Measurements from ENCODE around the gene FMO4. TPM values are rescaled to one million over a fixed set of nuclear protein-coding genes. Genes with fewer than 3 reads are reported as not detected.
"Not testable (repeated sequence)": the region's sequence is repeated elsewhere in the genome, so short reads cannot be mapped to it uniquely, and the experiment has no call there.

FMO4 gene
- total RNA-seq, 2 experiments from 2014 or later = 1.9 to 2.7 TPM

GRCh38 chr1:171299342-171299741 lies 14.6 kb upstream of the FMO4 start:
- Mint-ChIP-seq H3K4me3 (no peak overlapping the region), H3K27me3 (peaks cover 14% of the 10 kb centered on the region), H3K4me1 (no peaks in the 10 kb centered on the region), H3K9me3 (peaks cover 22% of the 10 kb centered on the region), H3K27ac (no peak overlapping the region), H3K36me3 (peaks cover 3% of the 10 kb centered on the region)
- no peak for DNase-seq

- no peak overlapping the region for H3K27ac Mint-ChIP-seq
- no peak for DNase-seq
- H3K9me3 Mint-ChIP-seq = peaks cover 23% of the 10 kb centered on the region
- H3K4me1 Mint-ChIP-seq = no peaks in the 10 kb centered on the region
- peaks cover 5% of the 10 kb centered on the region for H3K27me3 Mint-ChIP-seq
- H3K36me3 Mint-ChIP-seq = peaks cover 3% of the 10 kb centered on the region
- H3K4me3 Mint-ChIP-seq = no peak overlapping the region
Observed at GRCh38 chr1:171300401-171300800, 13.6 kb upstream of the FMO4 start.

GRCh38 chr1:171310661-171311087 lies 3.3 kb upstream of the FMO4 start:
- H3K9me3 Mint-ChIP-seq = no peaks in the 10 kb centered on the region
- H3K4me3 Mint-ChIP-seq = no peak overlapping the region
- no peaks in the 10 kb centered on the region for H3K27me3 Mint-ChIP-seq
- no peak for DNase-seq
- H3K27ac Mint-ChIP-seq = no peak overlapping the region
- no peaks in the 10 kb centered on the region for H3K36me3 Mint-ChIP-seq
- peaks cover 13% of the 10 kb centered on the region for H3K4me1 Mint-ChIP-seq

GRCh38 chr1:171311771-171312558 lies 2.0 kb upstream of the FMO4 start:
- Mint-ChIP-seq H3K4me3 (no peak overlapping the region), H3K27me3 (no peaks in the 10 kb centered on the region), H3K9me3 (no peaks in the 10 kb centered on the region), H3K36me3 (no peaks in the 10 kb centered on the region), H3K4me1 (peaks cover 17% of the 10 kb centered on the region), H3K27ac (no peak overlapping the region)
- no peak for DNase-seq

GRCh38 chr1:171313319-171313834 lies 606 bp upstream of the FMO4 start:
- Mint-ChIP-seq H3K4me3 (peak overlapping the region; percentile 29), H3K27me3 (no peaks in the 10 kb centered on the region), H3K36me3 (no peaks in the 10 kb centered on the region), H3K9me3 (no peaks in the 10 kb centered on the region), H3K27ac (peak overlapping the region; percentile 48), H3K4me1 (peaks cover 17% of the 10 kb centered on the region)
- no peak for DNase-seq

GRCh38 chr1:171329251-171329650 lies 15.3 kb downstream of the FMO4 start:
- no peaks in the 10 kb centered on the region for H3K27me3 Mint-ChIP-seq
- peaks cover 14% of the 10 kb centered on the region for H3K36me3 Mint-ChIP-seq
- H3K4me1 Mint-ChIP-seq = peaks cover under 1% of the 10 kb centered on the region
- DNase-seq = no peak
- H3K4me3 Mint-ChIP-seq = no peak overlapping the region
- H3K27ac Mint-ChIP-seq = no peak overlapping the region
- H3K9me3 Mint-ChIP-seq = no peaks in the 10 kb centered on the region

GRCh38 chr1:171334024-171334640 lies 20.1 kb downstream of the FMO4 start:
- DNase-seq = no peak
- H3K4me3 Mint-ChIP-seq = no peak overlapping the region
- H3K9me3 Mint-ChIP-seq = no peaks in the 10 kb centered on the region
- H3K27me3 Mint-ChIP-seq = no peaks in the 10 kb centered on the region
- peaks cover 3% of the 10 kb centered on the region for H3K4me1 Mint-ChIP-seq
- H3K36me3 Mint-ChIP-seq = peaks cover 11% of the 10 kb centered on the region
- H3K27ac Mint-ChIP-seq = no peak overlapping the region

GRCh38 chr1:171335964-171336363 lies 22.0 kb downstream of the FMO4 start:
- Mint-ChIP-seq H3K4me3 (no peak overlapping the region), H3K36me3 (peaks cover 9% of the 10 kb centered on the region), H3K4me1 (peaks cover 3% of the 10 kb centered on the region), H3K27me3 (no peaks in the 10 kb centered on the region), H3K27ac (no peak overlapping the region), H3K9me3 (no peaks in the 10 kb centered on the region)
- DNase-seq = no peak

GRCh38 chr1:171339345-171339744 lies 25.4 kb downstream of the FMO4 start:
- not testable (repeated sequence) for H3K4me1 Mint-ChIP-seq, H3K9me3 Mint-ChIP-seq, DNase-seq, H3K27me3 Mint-ChIP-seq, H3K27ac Mint-ChIP-seq, H3K4me3 Mint-ChIP-seq
- peaks cover 12% of the 10 kb centered on the region for H3K36me3 Mint-ChIP-seq

GRCh38 chr1:171343727-171344472 lies 29.9 kb downstream of the FMO4 start:
- no peak for DNase-seq
- H3K27ac Mint-ChIP-seq = no peak overlapping the region
- peaks cover 14% of the 10 kb centered on the region for H3K36me3 Mint-ChIP-seq

GRCh38 chr1:171344473-171344820 lies 30.5 kb downstream of the FMO4 start:
- no peak for DNase-seq
- Mint-ChIP-seq H3K9me3 (peaks cover 19% of the 10 kb centered on the region), H3K27me3 (no peaks in the 10 kb centered on the region), H3K27ac (no peak overlapping the region), H3K4me1 (no peaks in the 10 kb centered on the region), H3K36me3 (peaks cover 10% of the 10 kb centered on the region), H3K4me3 (no peak overlapping the region)

More at GRCh38 chr1:171343727-171344472, 29.9 kb downstream of the FMO4 start:
- no peaks in the 10 kb centered on the region for H3K27me3 Mint-ChIP-seq
- H3K9me3 Mint-ChIP-seq = peaks cover 19% of the 10 kb centered on the region
- no peak overlapping the region for H3K4me3 Mint-ChIP-seq
- H3K4me1 Mint-ChIP-seq = no peaks in the 10 kb centered on the region

- Mint-ChIP-seq H3K4me1 (no peaks in the 10 kb centered on the region), H3K36me3 (peaks cover 8% of the 10 kb centered on the region), H3K27me3 (no peaks in the 10 kb centered on the region), H3K9me3 (peaks cover 21% of the 10 kb centered on the region), H3K27ac (no peak overlapping the region), H3K4me3 (no peak overlapping the region)
- no peak for DNase-seq
Observed at GRCh38 chr1:171345536-171345935, 31.6 kb downstream of the FMO4 start.

GRCh38 chr1:171346881-171347280 lies 32.9 kb downstream of the FMO4 start:
- no peaks in the 10 kb centered on the region for H3K4me1 Mint-ChIP-seq
- no peak overlapping the region for H3K27ac Mint-ChIP-seq
- no peak overlapping the region for H3K4me3 Mint-ChIP-seq
- peaks cover 24% of the 10 kb centered on the region for H3K9me3 Mint-ChIP-seq
- H3K36me3 Mint-ChIP-seq = peaks cover 5% of the 10 kb centered on the region
- no peaks in the 10 kb centered on the region for H3K27me3 Mint-ChIP-seq
- no peak for DNase-seq

- Mint-ChIP-seq H3K27me3 (peaks cover 3% of the 10 kb centered on the region), H3K36me3 (peaks cover 2% of the 10 kb centered on the region), H3K4me1 (no peaks in the 10 kb centered on the region), H3K27ac (no peak overlapping the region), H3K9me3 (peaks cover 23% of the 10 kb centered on the region), H3K4me3 (no peak overlapping the region)
- DNase-seq = no peak
Observed at GRCh38 chr1:171350594-171350993, 36.6 kb downstream of the FMO4 start.

GRCh38 chr1:171351961-171352360 lies 38.0 kb downstream of the FMO4 start:
- Mint-ChIP-seq H3K4me3 (no peak overlapping the region), H3K27ac (no peak overlapping the region), H3K9me3 (peaks cover 15% of the 10 kb centered on the region), H3K27me3 (peaks cover 3% of the 10 kb centered on the region), H3K4me1 (no peaks in the 10 kb centered on the region), H3K36me3 (no peaks in the 10 kb centered on the region)
- DNase-seq = no peak
